ENCODE measurements around the gene ABCB9. TPM values are rescaled to one million over a fixed set of nuclear protein-coding genes. Genes with fewer than 3 reads are reported as not detected.

The ABCB9 gene
- total RNA-seq, 1 donor from 2014 or later = 9.6 TPM

DNA sequence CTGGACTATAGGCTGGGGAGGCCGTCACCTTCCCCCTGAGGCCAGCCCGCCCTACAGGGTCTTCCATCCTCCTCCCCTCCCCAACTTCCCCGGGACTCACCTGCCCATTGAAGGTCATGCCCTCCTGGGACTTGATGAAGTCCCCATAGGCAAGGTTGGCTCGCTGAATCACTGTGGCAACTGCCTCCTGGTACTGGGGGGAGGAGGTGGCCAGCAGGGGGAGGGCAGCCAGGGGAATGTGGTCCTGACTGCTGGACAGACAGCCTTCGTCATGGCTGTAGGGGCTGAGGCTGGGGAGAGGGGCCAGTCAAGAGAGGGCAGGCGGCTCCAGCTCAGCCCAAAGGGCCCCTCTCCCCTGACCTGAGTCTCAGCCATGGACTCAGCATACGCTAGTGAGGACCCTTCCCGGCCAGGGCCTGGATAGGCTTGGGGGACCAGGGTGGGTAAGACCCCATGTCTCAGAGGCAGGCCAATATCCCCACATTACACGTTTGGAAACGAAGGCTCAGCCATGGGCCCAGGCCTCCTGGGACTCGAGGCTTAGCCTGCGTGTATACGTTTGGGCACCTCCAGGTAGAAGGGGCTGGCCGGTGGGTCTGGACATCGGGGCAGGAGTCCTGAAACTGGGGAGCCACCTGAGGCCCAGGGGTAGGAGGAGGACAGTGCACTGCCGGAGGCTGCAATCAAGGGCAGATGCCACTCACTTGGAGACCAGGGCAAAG is 30.5 kb upstream of the ABCB9 start:
- no peaks in the 10 kb centered on the region for H3K36me3 Mint-ChIP-seq
- no peaks in the 10 kb centered on the region for H3K9me3 Mint-ChIP-seq
- H3K4me3 Mint-ChIP-seq = no peak overlapping the region
- H3K4me1 Mint-ChIP-seq (ENCODE audit: unreplicated experiment) = no peaks in the 10 kb centered on the region
- no peak for DNase-seq (ENCODE audit: extremely low spot score, unreplicated experiment)
- H3K27ac Mint-ChIP-seq = no peak overlapping the region
- TF ChIP-seq, protein P1, sequence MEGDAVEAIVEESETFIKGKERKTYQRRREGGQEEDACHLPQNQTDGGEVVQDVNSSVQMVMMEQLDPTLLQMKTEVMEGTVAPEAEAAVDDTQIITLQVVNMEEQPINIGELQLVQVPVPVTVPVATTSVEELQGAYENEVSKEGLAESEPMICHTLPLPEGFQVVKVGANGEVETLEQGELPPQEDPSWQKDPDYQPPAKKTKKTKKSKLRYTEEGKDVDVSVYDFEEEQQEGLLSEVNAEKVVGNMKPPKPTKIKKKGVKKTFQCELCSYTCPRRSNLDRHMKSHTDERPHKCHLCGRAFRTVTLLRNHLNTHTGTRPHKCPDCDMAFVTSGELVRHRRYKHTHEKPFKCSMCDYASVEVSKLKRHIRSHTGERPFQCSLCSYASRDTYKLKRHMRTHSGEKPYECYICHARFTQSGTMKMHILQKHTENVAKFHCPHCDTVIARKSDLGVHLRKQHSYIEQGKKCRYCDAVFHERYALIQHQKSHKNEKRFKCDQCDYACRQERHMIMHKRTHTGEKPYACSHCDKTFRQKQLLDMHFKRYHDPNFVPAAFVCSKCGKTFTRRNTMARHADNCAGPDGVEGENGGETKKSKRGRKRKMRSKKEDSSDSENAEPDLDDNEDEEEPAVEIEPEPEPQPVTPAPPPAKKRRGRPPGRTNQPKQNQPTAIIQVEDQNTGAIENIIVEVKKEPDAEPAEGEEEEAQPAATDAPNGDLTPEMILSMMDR (conservative IDR thresholded peaks at IDR 0.05) = no peak
- no peaks in the 10 kb centered on the region for H3K27me3 Mint-ChIP-seq

DNA sequence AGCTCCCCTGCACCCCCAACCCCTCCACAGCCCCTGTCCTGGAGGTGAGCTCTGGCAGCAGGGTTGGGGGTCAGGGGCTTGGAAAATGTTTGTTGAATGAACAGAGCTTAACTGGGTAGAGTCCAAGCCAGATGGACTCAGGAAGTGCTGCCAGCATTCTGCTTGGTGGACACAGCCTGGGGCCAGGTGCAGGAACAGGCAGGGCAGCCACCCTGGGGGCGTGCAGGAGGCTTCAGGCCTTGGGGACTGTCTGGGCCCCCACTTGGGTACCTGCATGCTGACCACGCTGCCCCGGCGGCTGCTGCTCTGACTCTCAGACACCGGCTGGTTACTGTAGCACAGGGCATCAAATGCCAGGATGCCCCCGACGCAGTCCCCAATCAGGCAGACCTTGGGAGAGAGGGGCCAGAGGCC is 29.9 kb upstream of the ABCB9 start:
- H3K4me1 Mint-ChIP-seq (ENCODE audit: unreplicated experiment) = no peaks in the 10 kb centered on the region
- no peak for DNase-seq (ENCODE audit: extremely low spot score, unreplicated experiment)
- H3K9me3 Mint-ChIP-seq = no peaks in the 10 kb centered on the region

DNA sequence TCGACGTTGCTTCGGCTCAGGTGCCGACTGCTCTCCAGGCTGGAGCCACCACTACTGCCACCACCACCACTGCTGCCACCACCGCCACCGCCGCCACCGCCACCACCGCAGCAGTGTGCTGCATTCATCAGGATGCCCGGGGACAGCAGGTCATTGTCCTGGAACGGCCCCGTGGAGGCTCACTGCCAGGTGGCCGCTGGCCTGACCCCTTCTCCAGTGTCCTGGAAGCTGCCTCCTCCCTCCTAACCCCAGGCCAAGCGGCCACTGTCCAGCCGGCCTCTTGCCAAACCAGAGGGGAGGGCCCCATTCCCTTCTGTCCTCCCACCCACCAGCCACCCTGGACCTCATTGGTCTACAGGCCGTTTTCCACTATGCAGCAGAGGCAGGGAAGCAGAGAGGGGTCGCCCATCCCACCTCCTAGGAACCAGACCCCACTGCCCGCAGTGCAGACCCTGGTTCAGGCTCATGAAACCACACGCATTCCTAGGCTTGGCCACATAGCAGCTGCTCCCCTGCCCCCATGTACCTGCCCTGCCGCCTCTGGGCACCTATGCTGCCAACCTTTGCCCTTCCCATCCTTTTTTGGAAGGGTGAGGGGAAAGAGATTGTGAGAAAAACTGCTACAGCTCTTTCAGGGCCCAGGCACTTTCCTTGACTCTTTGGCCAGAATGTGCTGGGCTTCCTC is 29.4 kb upstream of the ABCB9 start:
- no peak for DNase-seq (ENCODE audit: extremely low spot score, unreplicated experiment)
- no peaks in the 10 kb centered on the region for H3K27me3 Mint-ChIP-seq
- no peaks in the 10 kb centered on the region for H3K9me3 Mint-ChIP-seq
- H3K36me3 Mint-ChIP-seq = no peaks in the 10 kb centered on the region
- TF ChIP-seq, protein P1 (conservative IDR thresholded peaks at IDR 0.05) = no peak
- H3K4me1 Mint-ChIP-seq (ENCODE audit: unreplicated experiment) = no peaks in the 10 kb centered on the region
- no peak overlapping the region for H3K27ac Mint-ChIP-seq
- no peak overlapping the region for H3K4me3 Mint-ChIP-seq

More for the DNA sequence above, 29.9 kb upstream of the ABCB9 start:
- Mint-ChIP-seq H3K27ac (no peak overlapping the region), H3K27me3 (no peaks in the 10 kb centered on the region), H3K36me3 (no peaks in the 10 kb centered on the region), H3K4me3 (no peak overlapping the region)
- TF ChIP-seq, protein P1 (conservative IDR thresholded peaks at IDR 0.05) = no peak

DNA sequence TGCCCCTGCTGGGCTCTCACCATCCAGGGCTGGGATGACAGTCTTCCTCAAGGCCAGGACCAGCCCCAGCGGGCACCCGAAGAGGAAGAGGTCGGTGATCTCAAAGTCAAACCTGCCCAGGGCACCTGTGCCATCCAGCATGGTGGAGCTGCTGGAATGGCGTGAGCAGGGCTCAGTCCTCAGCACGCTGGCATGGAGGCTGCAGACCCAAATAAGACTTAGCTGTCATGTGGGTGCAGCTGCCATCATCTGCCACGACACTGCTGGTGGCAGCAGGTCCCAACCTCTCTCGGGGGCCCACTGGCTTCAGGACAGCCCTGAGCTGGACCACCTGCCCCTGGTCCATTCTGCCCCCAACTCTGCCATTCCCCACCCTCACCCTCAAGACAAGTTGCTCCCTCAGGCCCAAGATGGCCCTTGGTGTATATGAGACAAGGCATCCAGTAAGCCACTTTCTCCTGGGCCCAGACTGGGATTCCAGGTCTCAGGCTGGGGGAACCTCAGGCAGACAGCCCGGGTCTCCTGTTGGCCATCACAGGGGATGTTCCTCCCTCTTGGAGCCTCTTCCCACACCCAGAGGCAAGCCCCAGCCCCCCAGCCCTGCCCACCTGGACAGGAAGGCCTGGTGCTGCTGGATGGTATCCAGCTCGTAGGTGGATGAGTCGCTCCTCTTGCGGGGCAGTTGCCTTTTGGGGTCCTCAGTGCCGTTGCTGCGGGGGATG is 28.7 kb upstream of the ABCB9 start:
- no peak overlapping the region for H3K4me3 Mint-ChIP-seq
- H3K27me3 Mint-ChIP-seq = no peaks in the 10 kb centered on the region
- no peaks in the 10 kb centered on the region for H3K36me3 Mint-ChIP-seq
- H3K4me1 Mint-ChIP-seq (ENCODE audit: unreplicated experiment) = no peaks in the 10 kb centered on the region
- no peak overlapping the region for H3K27ac Mint-ChIP-seq
- no peak for DNase-seq (ENCODE audit: extremely low spot score, unreplicated experiment)
- TF ChIP-seq, protein P1 (conservative IDR thresholded peaks at IDR 0.05) = no peak
- H3K9me3 Mint-ChIP-seq = no peaks in the 10 kb centered on the region

DNA sequence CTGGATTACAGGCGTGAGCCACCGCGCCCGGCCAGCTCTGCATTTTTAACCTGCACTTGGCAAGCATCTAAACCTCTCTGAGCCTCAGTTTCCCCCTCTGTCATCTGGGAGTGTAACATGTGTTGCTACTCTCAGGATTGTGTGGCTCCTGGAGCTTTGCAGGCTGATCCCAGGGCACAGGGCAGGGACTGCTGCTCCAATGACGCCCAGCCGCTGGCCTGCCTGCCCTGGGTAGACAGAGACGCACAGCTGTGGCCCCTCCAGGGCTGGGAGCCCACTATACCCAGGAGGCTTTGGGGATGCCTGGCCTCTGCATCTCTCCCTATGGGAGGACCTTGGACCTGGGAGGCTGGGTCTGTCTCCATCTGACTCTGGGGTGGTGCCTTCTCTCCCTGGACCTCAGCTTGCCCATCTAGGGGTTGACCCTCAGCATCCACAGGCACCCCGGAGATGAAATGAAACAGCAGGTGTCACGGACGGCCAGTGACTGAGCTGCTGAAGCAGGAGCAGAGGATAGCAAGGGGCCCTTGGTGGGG is 27.9 kb upstream of the ABCB9 start:
- no peak overlapping the region for H3K4me3 Mint-ChIP-seq
- H3K9me3 Mint-ChIP-seq = no peaks in the 10 kb centered on the region
- H3K27ac Mint-ChIP-seq = no peak overlapping the region

More for the DNA sequence above, 27.9 kb upstream of the ABCB9 start:
- TF ChIP-seq, protein P1 (conservative IDR thresholded peaks at IDR 0.05) = no peak
- Mint-ChIP-seq H3K27me3 (no peaks in the 10 kb centered on the region), H3K4me1 (ENCODE audit: unreplicated experiment) (no peaks in the 10 kb centered on the region), H3K36me3 (no peaks in the 10 kb centered on the region)
- no peak for DNase-seq (ENCODE audit: extremely low spot score, unreplicated experiment)

Data from type B pancreatic cell (in vitro differentiated cells).